H9 (cell line): ENCODE results near the gene TNPO2. TPM values are rescaled to one million over a fixed set of nuclear protein-coding genes. Genes with fewer than 3 reads are reported as not detected.
A peak's percentile ranks its signal among the peaks of the same experiment; 100 is the strongest.

ENCODE experiments used
- DNase-seq: peaks from one replicate; pipeline ENCODE4 v3.0.0-alpha.2; 2017
- H2AFZ ChIP-seq: one replicate; pipeline ENCODE4 v1.6.1; 2013; ENCODE audit warnings: mild to moderate bottlenecking, low read length, control low read depth, moderate library complexity
- H2AK5ac ChIP-seq: 2 replicates; pipeline ENCODE4 v1.6.1; 2013; ENCODE audit warnings: low read length, control low read depth, mixed read lengths; ENCODE audit not compliant: insufficient read length
- H2BK120ac ChIP-seq: one replicate; pipeline ENCODE4 v1.6.1; 2013; ENCODE audit warnings: low read depth, mild to moderate bottlenecking, low read length, control low read depth, inconsistent platforms; ENCODE audit not compliant: poor library complexity, severe bottlenecking
- H2BK12ac ChIP-seq: 2 replicates; pipeline ENCODE4 v1.6.1; 2013; ENCODE audit warnings: low read length, control low read depth, mixed read lengths, low read depth; ENCODE audit not compliant: insufficient read length
- H2BK15ac ChIP-seq: 2 replicates; pipeline ENCODE4 v1.6.1; 2013; ENCODE audit warnings: low read depth, low read length, control low read depth
- H2BK20ac ChIP-seq: one replicate; pipeline ENCODE4 v1.6.1; 2013; ENCODE audit warnings: low read depth, mild to moderate bottlenecking, low read length, control low read depth, inconsistent platforms; ENCODE audit not compliant: poor library complexity, severe bottlenecking
- H2BK5ac ChIP-seq: 2 replicates; pipeline ENCODE4 v1.6.1; 2013; ENCODE audit warnings: low read length, control low read depth, mixed read lengths; ENCODE audit not compliant: insufficient read length
- H3K14ac ChIP-seq: 2 replicates; pipeline ENCODE4 v1.6.1; 2013; ENCODE audit warnings: low read length, control low read depth; ENCODE audit not compliant: insufficient read depth
- H3K18ac ChIP-seq: 2 replicates; pipeline ENCODE4 v1.6.1; 2013; ENCODE audit warnings: low read depth, mild to moderate bottlenecking, mixed read lengths, low read length, control low read depth; ENCODE audit not compliant: insufficient read length
- H3K23ac ChIP-seq: 2 replicates; pipeline ENCODE4 v1.6.1; 2013; ENCODE audit warnings: low read length, control low read depth, mixed read lengths, low read depth; ENCODE audit not compliant: insufficient read length
- H3K23me2 ChIP-seq: 2 replicates; pipeline ENCODE4 v1.6.1; 2013; ENCODE audit warnings: low read depth, mild to moderate bottlenecking, mixed read lengths, low read length, control low read depth; ENCODE audit not compliant: insufficient read length, poor library complexity, severe bottlenecking
- H3K27ac ChIP-seq: 2 replicates; pipeline ENCODE4 v1.5.1; 2013; ENCODE audit warnings: low read length, control low read depth, mixed read lengths, low read depth; ENCODE audit not compliant: insufficient read length
- H3K27me3 ChIP-seq: 2 replicates; pipeline ENCODE4 v1.6.1; 2013; ENCODE audit warnings: low read length, control low read depth, inconsistent platforms; ENCODE audit not compliant: insufficient read depth
- H3K4ac ChIP-seq: 2 replicates; pipeline ENCODE4 v1.6.1; 2013; ENCODE audit warnings: low read depth, mild to moderate bottlenecking, control low read depth, inconsistent platforms, low read length, moderate library complexity
- H3K4me1 ChIP-seq: 2 replicates; pipeline ENCODE4 v1.6.1; 2013; ENCODE audit warnings: low read length, control low read depth, inconsistent platforms; ENCODE audit not compliant: insufficient read depth
- H3K4me2 ChIP-seq: 2 replicates; pipeline ENCODE4 v1.6.1; 2013; ENCODE audit warnings: low read length, control low read depth, mixed read lengths; ENCODE audit not compliant: insufficient read length, insufficient read depth
- H3K56ac ChIP-seq: 2 replicates; pipeline ENCODE4 v1.6.1; 2013; ENCODE audit warnings: low read depth, mild to moderate bottlenecking, mixed read lengths, low read length, control low read depth; ENCODE audit not compliant: insufficient read length
- H3K79me1 ChIP-seq: 2 replicates; pipeline ENCODE4 v1.6.1; 2013; ENCODE audit warnings: low read depth, mild to moderate bottlenecking, moderate library complexity, low read length, control low read depth, inconsistent platforms; ENCODE audit not compliant: insufficient read depth, poor library complexity, severe bottlenecking
- H3K79me2 ChIP-seq: 2 replicates; pipeline ENCODE4 v1.6.1; 2013; ENCODE audit warnings: low read length, control low read depth, inconsistent platforms; ENCODE audit not compliant: insufficient read depth
- H3K9ac ChIP-seq: 2 replicates; pipeline ENCODE4 v1.6.1; 2013; ENCODE audit warnings: low read length, control low read depth, mixed read lengths; ENCODE audit not compliant: insufficient read length; ENCODE audit errors: extremely low read depth
- H3K9me3 ChIP-seq: one replicate; pipeline ENCODE4 v1.6.1; 2013; ENCODE audit warnings: low read depth, low read length, inconsistent platforms; ENCODE audit not compliant: control insufficient read depth
- H3T11ph ChIP-seq: one replicate; pipeline ENCODE4 v1.6.1; 2013; ENCODE audit warnings: mild to moderate bottlenecking, low read length, control low read depth, inconsistent platforms
- H4K20me1 ChIP-seq: one replicate; pipeline ENCODE4 v1.6.1; 2013; ENCODE audit not compliant: control insufficient read depth, insufficient read length, insufficient read depth
- H4K5ac ChIP-seq: 2 replicates; pipeline ENCODE4 v1.6.1; 2013; ENCODE audit warnings: low read depth, mild to moderate bottlenecking, mixed read lengths, low read length, control low read depth; ENCODE audit not compliant: insufficient read length
- H4K8ac ChIP-seq: replicated peaks from 2 replicates; pipeline ENCODE4 v1.6.1; 2013; ENCODE audit warnings: low read length, control low read depth, mixed read lengths, low read depth; ENCODE audit not compliant: insufficient read length
- H4K91ac ChIP-seq: 2 replicates; pipeline ENCODE4 v1.6.1; 2013; ENCODE audit warnings: low read depth, mild to moderate bottlenecking, moderate library complexity, mixed read lengths, low read length, control low read depth; ENCODE audit not compliant: insufficient read length
- H3K27ac Mint-ChIP-seq, 3 experiments: 2 replicates in 2 of 3; 3 replicates in 1 of 3; pipeline ENCODE4 v1.8.0; 2020 to 2021; ENCODE audit warnings: mixed read lengths in 3 of 3, mild to moderate bottlenecking in 1 of 3, moderate library complexity in 1 of 3
- H3K27me3 Mint-ChIP-seq: 2 replicates; pipeline ENCODE4 v1.8.0; 2021; ENCODE audit warnings: low read depth, mild to moderate bottlenecking, moderate library complexity, mixed read lengths
- H3K36me3 Mint-ChIP-seq, 3 experiments: 2 replicates in 2 of 3; 3 replicates in 1 of 3; pipeline ENCODE4 v1.8.0; 2020 to 2021; ENCODE audit warnings: low read depth in 3 of 3, mixed read lengths in 3 of 3; ENCODE audit not compliant: insufficient read depth in 1 of 3
- H3K4me1 Mint-ChIP-seq, 2 experiments: 2 replicates each; pipeline ENCODE4 v1.8.0; 2020; ENCODE audit warnings: mixed read lengths in 2 of 2
- H3K4me3 Mint-ChIP-seq, 2 experiments: 2 replicates in 1 of 2; 3 replicates in 1 of 2; pipeline ENCODE4 v1.8.0; 2020 to 2021; ENCODE audit warnings: mild to moderate bottlenecking in 2 of 2, mixed read lengths in 2 of 2, moderate library complexity in 1 of 2
- H3K9me3 Mint-ChIP-seq, 2 experiments: 2 replicates in 1 of 2; 3 replicates in 1 of 2; pipeline ENCODE4 v1.8.0; 2020; ENCODE audit warnings: mild to moderate bottlenecking in 2 of 2, mixed read lengths in 2 of 2, moderate library complexity in 1 of 2
- CTCF ChIP-seq: fragments of 200-600 bp; sonication (generic); conservative IDR thresholded peaks from 3 replicates; pipeline ENCODE4 v1.8.0; 2021; ENCODE audit warnings: antibody characterized with exemption, mild to moderate bottlenecking
- WGBS: extraction: QIAGEN DNeasy Blood & Tissue Kit; methylation state at CpG from one replicate; pipeline ENCODE4 v1.1.7; 2013; ENCODE audit warnings: missing lambda C conversion rate, low lambda C conversion rate, mixed read lengths; ENCODE audit not compliant: insufficient read length; ENCODE audit errors: extremely low coverage; 5-methylcytosine and 5-hydroxymethylcytosine counted together
- total RNA-seq: library from RNA; stranded (reverse); gene quantifications from 2 replicates; pipeline ENCODE4 v1.2.1, GENCODE V29; 2021

The TNPO2 gene
- total RNA-seq, 1 experiment from 2014 or later, result 159 TPM

GRCh38 chr19:12756150-12756883 is 32.6 kb upstream of the TNPO2 start:
- Histone ChIP-seq H4K20me1 (no peaks in the 10 kb centered on the region), H3K27ac (no peak overlapping the region), H3K14ac (no peak overlapping the region), H3K23ac (no peak overlapping the region), H4K8ac (no peak overlapping the region), H2AK5ac (no peak overlapping the region), H3K4ac (no peak overlapping the region), H3K79me1 (no peaks in the 10 kb centered on the region), H2AFZ (no peak overlapping the region), H2BK12ac (no peak overlapping the region), H3K56ac (no peak overlapping the region), H2BK20ac (no peak overlapping the region), H3K9ac (no peak overlapping the region), H2BK15ac (no peak overlapping the region), H4K5ac (no peak overlapping the region), H3K23me2 (peaks cover 6% of the 10 kb centered on the region), H3K4me1 (no peaks in the 10 kb centered on the region), H3K9me3 (no peaks in the 10 kb centered on the region), H4K91ac (no peak overlapping the region), H3T11ph (no peak overlapping the region), H3K79me2 (no peaks in the 10 kb centered on the region), H2BK120ac (no peak overlapping the region), H2BK5ac (no peak overlapping the region), H3K18ac (no peak overlapping the region), H3K27me3 (no peaks in the 10 kb centered on the region), H3K4me2 (no peak overlapping the region)
- Mint-ChIP-seq H3K27ac (no peak overlapping the region), H3K27me3 (peaks cover 42% of the 10 kb centered on the region), H3K4me1 (peaks cover 15 to 17% of the 10 kb centered on the region in 2 experiments), H3K9me3 (peaks cover 0 to 3% of the 10 kb centered on the region in 2 experiments; a peak in 2 of 5 replicates), H3K4me3 (peak overlapping the region in 1 of 2 experiments; percentile 27; a peak in 1 of 5 replicates), H3K36me3 (peaks cover 3 to 5% (median 3%) of the 10 kb centered on the region in 3 experiments; a peak in 4 of 7 replicates)
- no peak for TF ChIP-seq CTCF
- WGBS, result no CpG with 5 or more reads among the region's 19 CpGs
- no peak for DNase-seq
